ENCODE data around the gene STXBP5. TPM values are rescaled to one million over a fixed set of nuclear protein-coding genes. Genes with fewer than 3 reads are reported as not detected.
A peak's percentile ranks its signal among the peaks of the same experiment; 100 is the strongest.

STXBP5 gene
- total RNA-seq, 1 donor from 2014 or later = 14.4 TPM

GRCh38 chr6:147205690-147206600 is 1.7 kb downstream of the STXBP5 start:
- peak overlapping the region; percentile 96 for H3K27ac ChIP-seq (replicated peaks)
- no peak for DNase-seq
- no peak for TF ChIP-seq CTCF (IDR thresholded peaks at IDR 0.05; ENCODE audit: borderline replicate concordance)

GRCh38 chr6:147207351-147207750 is 3.1 kb downstream of the STXBP5 start:
- H3K27me3 ChIP-seq (ENCODE audit: low read depth) = no peaks in the 10 kb centered on the region
- H3K4me3 ChIP-seq = peak overlapping the region; percentile 34
- peak overlapping the region; percentile 96 for H3K27ac ChIP-seq (replicated peaks)
- DNase-seq = no peak
- TF ChIP-seq CTCF (IDR thresholded peaks at IDR 0.05; ENCODE audit: borderline replicate concordance) = no peak
- no peaks in the 10 kb centered on the region for H3K36me3 ChIP-seq
- peaks cover 64% of the 10 kb centered on the region for H3K4me1 ChIP-seq
- no peaks in the 10 kb centered on the region for H3K9me3 ChIP-seq (replicated peaks)
- intact Hi-C loops (cut with micrococcal nuclease) = no loop called here

More at GRCh38 chr6:147205690-147206600, 1.7 kb downstream of the STXBP5 start:
- intact Hi-C loops (cut with micrococcal nuclease) = no loop called here
- Histone ChIP-seq H3K4me1 (peaks cover 70% of the 10 kb centered on the region), H3K4me3 (peak overlapping the region; percentile 84), H3K9me3 (replicated peaks) (no peaks in the 10 kb centered on the region), H3K36me3 (no peaks in the 10 kb centered on the region), H3K27me3 (ENCODE audit: low read depth) (no peaks in the 10 kb centered on the region)

- TF ChIP-seq CTCF (IDR thresholded peaks at IDR 0.05; ENCODE audit: borderline replicate concordance) = no peak
- Histone ChIP-seq H3K27ac (replicated peaks) (peak overlapping the region; percentile 96), H3K4me3 (peak overlapping the region; percentile 34), H3K9me3 (replicated peaks) (no peaks in the 10 kb centered on the region), H3K27me3 (ENCODE audit: low read depth) (no peaks in the 10 kb centered on the region), H3K4me1 (peaks cover 64% of the 10 kb centered on the region), H3K36me3 (no peaks in the 10 kb centered on the region)
- DNase-seq = no peak
- intact Hi-C loops (cut with micrococcal nuclease) = no loop called here
Observed at GRCh38 chr6:147207837-147208754, 3.9 kb downstream of the STXBP5 start.

GRCh38 chr6:147209762-147210449 is 5.7 kb downstream of the STXBP5 start:
- no peak for TF ChIP-seq CTCF (IDR thresholded peaks at IDR 0.05; ENCODE audit: borderline replicate concordance)
- no peak overlapping the region for H3K4me3 ChIP-seq
- intact Hi-C loops (cut with micrococcal nuclease) = no loop called here
- no peaks in the 10 kb centered on the region for H3K27me3 ChIP-seq (ENCODE audit: low read depth)
- peaks cover 56% of the 10 kb centered on the region for H3K4me1 ChIP-seq
- DNase-seq = no peak
- H3K27ac ChIP-seq (replicated peaks) = peak overlapping the region; percentile 6
- H3K36me3 ChIP-seq = no peaks in the 10 kb centered on the region
- no peaks in the 10 kb centered on the region for H3K9me3 ChIP-seq (replicated peaks)

- no peak for DNase-seq
- no peaks in the 10 kb centered on the region for H3K27me3 ChIP-seq (ENCODE audit: low read depth)
- no peaks in the 10 kb centered on the region for H3K9me3 ChIP-seq (replicated peaks)
- intact Hi-C loops (cut with micrococcal nuclease) = no loop called here
- H3K36me3 ChIP-seq = no peaks in the 10 kb centered on the region
- H3K27ac ChIP-seq (replicated peaks) = no peak overlapping the region
- H3K4me3 ChIP-seq = no peak overlapping the region
- no peak for TF ChIP-seq CTCF (IDR thresholded peaks at IDR 0.05; ENCODE audit: borderline replicate concordance)
- H3K4me1 ChIP-seq = peaks cover 42% of the 10 kb centered on the region
Observed at GRCh38 chr6:147211349-147211748, 7.1 kb downstream of the STXBP5 start.

Data from left ventricle myocardium inferior (tissue), 1 donor.